Measurements from ENCODE around the gene FURIN.

The FURIN gene

GRCh38 chr15:90869601-90870353, 1.4 kb downstream of the FURIN start:
- H3K27ac ChIP-seq (ENCODE audit: low read length), result no peak overlapping the region
- H3K4me3 ChIP-seq (ENCODE audit: low read length), result no peak overlapping the region

DNA sequence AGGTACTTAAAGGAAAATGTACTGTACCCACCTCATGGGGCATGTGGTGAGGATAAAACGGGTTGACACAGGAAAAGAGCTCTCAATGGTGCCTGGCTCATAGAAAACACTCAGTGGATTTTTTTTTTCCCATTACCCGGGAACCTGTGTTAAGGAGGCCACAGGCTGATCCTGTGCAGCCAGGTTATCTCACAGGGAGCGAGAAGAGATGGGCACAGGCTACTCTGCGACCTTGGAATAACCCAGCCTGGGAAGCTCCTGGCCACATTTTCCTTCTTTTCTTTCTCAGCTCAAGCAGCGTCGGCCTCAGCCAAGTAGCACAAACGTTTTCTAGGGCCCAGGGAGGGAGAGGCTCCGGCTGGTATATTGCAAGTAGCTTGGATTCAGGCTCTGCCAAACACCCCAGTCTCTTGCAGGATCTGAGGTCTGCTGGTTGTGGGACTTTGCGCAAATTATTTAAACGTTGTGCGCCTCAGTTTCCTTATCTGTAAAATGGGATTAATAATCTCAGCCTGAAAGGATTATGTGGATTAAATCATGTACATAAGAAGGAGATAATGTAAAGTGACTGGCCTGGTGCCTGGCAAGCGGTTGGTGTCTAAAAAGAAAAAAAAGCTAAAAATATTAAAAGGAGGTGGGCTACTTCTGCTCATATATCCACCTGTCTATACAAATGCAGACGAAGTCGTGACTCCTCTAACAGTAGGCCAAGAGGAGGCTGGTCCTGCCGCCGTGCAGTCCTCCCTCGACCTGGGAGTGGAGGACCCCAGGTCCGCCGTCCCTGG, 2.2 kb downstream of the FURIN start:
- Histone ChIP-seq H2AFZ (ENCODE audit: low read length) (peak overlapping the region; percentile 64), H3K4me3 (ENCODE audit: low read length) (peak overlapping the region; percentile 69), H3K4me2 (ENCODE audit: low read depth, low read length) (peak overlapping the region; percentile 84), H3K9ac (ENCODE audit: low read length) (peak overlapping the region; percentile 72; the same call in 1 of the 2 replicates), H3F3A (ENCODE audit: insufficient read depth, low read length) (peaks cover 12% of the 10 kb centered on the region; the same call in 1 of the 2 replicates), H3K36me3 (replicated peaks; ENCODE audit: insufficient read depth, low read length) (no peaks in the 10 kb centered on the region), H3K79me2 (ENCODE audit: low read length) (peaks cover 29% of the 10 kb centered on the region), H3K27me3 (replicated peaks; ENCODE audit: insufficient read depth, low read length) (no peaks in the 10 kb centered on the region), H3K9me2 (replicated peaks; ENCODE audit: insufficient read depth, low read length) (no peaks in the 10 kb centered on the region), H3K27ac (ENCODE audit: low read length) (no peak overlapping the region), H3K4me1 (ENCODE audit: low read length) (no peaks in the 10 kb centered on the region; the same call in 1 of the 2 replicates), H4K20me1 (ENCODE audit: insufficient read depth, low read length) (no peaks in the 10 kb centered on the region), H3K9me3 (replicated peaks; ENCODE audit: insufficient read depth, low read length) (no peaks in the 10 kb centered on the region)
- TF ChIP-seq EZH2phosphoT487 (IDR thresholded peaks at IDR 0.05; ENCODE audit: low read length) (no peak), CTCF (IDR thresholded peaks at IDR 0.05; ENCODE audit: low read length) (no peak), EZH2 (optimal IDR thresholded peaks at IDR 0.05; ENCODE audit: low read depth, low read length) (no peak)
- DNase-seq, result no peak

More at GRCh38 chr15:90869601-90870353, 1.4 kb downstream of the FURIN start:
- Histone ChIP-seq H3K36me3 (replicated peaks; ENCODE audit: insufficient read depth, low read length) (no peaks in the 10 kb centered on the region), H3F3A (ENCODE audit: insufficient read depth, low read length) (peaks cover 12% of the 10 kb centered on the region; the same call in 1 of the 2 replicates), H3K4me2 (ENCODE audit: low read depth, low read length) (no peak overlapping the region), H3K27me3 (replicated peaks; ENCODE audit: insufficient read depth, low read length) (no peaks in the 10 kb centered on the region), H2AFZ (ENCODE audit: low read length) (no peak overlapping the region), H3K4me1 (ENCODE audit: low read length) (no peaks in the 10 kb centered on the region; the same call in 1 of the 2 replicates), H4K20me1 (ENCODE audit: insufficient read depth, low read length) (no peaks in the 10 kb centered on the region), H3K79me2 (ENCODE audit: low read length) (peaks cover 27% of the 10 kb centered on the region), H3K9me2 (replicated peaks; ENCODE audit: insufficient read depth, low read length) (no peaks in the 10 kb centered on the region), H3K9ac (ENCODE audit: low read length) (no peak overlapping the region), H3K9me3 (replicated peaks; ENCODE audit: insufficient read depth, low read length) (no peaks in the 10 kb centered on the region)
- no peak for DNase-seq
- TF ChIP-seq EZH2 (optimal IDR thresholded peaks at IDR 0.05; ENCODE audit: low read depth, low read length) (no peak), CTCF (IDR thresholded peaks at IDR 0.05; ENCODE audit: low read length) (no peak), EZH2phosphoT487 (IDR thresholded peaks at IDR 0.05; ENCODE audit: low read length) (no peak)

- Histone ChIP-seq H3K9me3 (replicated peaks; ENCODE audit: insufficient read depth, low read length) (no peaks in the 10 kb centered on the region), H3K9ac (ENCODE audit: low read length) (peak overlapping the region; percentile 72; the same call in 1 of the 2 replicates), H3K27me3 (replicated peaks; ENCODE audit: insufficient read depth, low read length) (no peaks in the 10 kb centered on the region), H3K27ac (ENCODE audit: low read length) (no peak overlapping the region), H2AFZ (ENCODE audit: low read length) (peak overlapping the region; percentile 64), H3K4me1 (ENCODE audit: low read length) (no peaks in the 10 kb centered on the region; the same call in 1 of the 2 replicates), H4K20me1 (ENCODE audit: insufficient read depth, low read length) (no peaks in the 10 kb centered on the region), H3F3A (ENCODE audit: insufficient read depth, low read length) (peaks cover 12% of the 10 kb centered on the region; the same call in 1 of the 2 replicates), H3K36me3 (replicated peaks; ENCODE audit: insufficient read depth, low read length) (no peaks in the 10 kb centered on the region), H3K9me2 (replicated peaks; ENCODE audit: insufficient read depth, low read length) (no peaks in the 10 kb centered on the region), H3K4me3 (ENCODE audit: low read length) (peak overlapping the region; percentile 69), H3K79me2 (ENCODE audit: low read length) (peaks cover 29% of the 10 kb centered on the region), H3K4me2 (ENCODE audit: low read depth, low read length) (peak overlapping the region; percentile 84)
- DNase-seq, result peak; percentile 15
- TF ChIP-seq EZH2 (optimal IDR thresholded peaks at IDR 0.05; ENCODE audit: low read depth, low read length) (no peak), CTCF (IDR thresholded peaks at IDR 0.05; ENCODE audit: low read length) (no peak), EZH2phosphoT487 (IDR thresholded peaks at IDR 0.05; ENCODE audit: low read length) (no peak)
Measured at GRCh38 chr15:90871139-90871715, 2.8 kb downstream of the FURIN start.

Data from MM.1S (cell line).